Measurements from ENCODE around the gene LRRTM2.

DNA sequence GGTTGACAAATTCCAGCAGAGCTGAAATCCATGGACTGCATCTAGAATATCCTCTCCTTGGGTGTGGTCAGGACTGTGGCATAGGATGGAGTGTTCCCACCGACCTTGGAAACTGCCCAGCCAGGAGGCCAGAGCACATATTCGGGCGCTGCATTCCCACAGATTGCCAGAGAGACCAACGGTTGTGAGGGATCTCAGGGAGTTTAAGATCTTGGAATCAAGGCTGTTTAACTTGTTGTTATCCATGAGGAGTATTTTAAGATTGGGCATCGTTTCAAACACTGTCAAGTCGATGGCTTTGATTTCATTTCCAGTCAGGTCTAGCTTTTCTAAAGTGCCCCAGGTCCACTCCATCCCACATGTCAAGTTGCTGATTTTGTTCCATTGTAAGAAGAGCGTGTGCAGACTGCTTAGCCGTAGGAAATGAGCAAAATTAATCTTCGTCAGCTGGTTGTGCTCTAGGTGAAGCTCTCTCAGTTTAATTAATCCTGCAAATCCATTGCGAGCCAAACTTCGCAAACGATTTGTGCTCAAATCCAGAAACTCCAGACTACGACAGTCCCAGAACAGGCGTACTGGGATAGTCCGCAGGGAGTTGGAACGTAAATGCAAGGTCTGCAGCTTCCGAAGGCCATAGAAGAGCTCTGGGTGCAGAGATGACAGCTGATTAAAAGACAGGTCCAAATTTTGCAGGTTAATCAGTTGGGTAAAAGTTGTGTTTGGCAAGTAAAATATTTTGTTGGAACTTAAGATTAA is 1.5 kb downstream of the LRRTM2 start:
- TF ChIP-seq SP1 (IDR thresholded peaks at IDR 0.05), result no peak
- TF ChIP-seq NFRKB (IDR thresholded peaks at IDR 0.05), result no peak
- no peak for TF ChIP-seq SUZ12 (IDR thresholded peaks at IDR 0.05)
